Mesenchymal stem cell (in vitro differentiated cells and primary cell): ENCODE measurements around the gene KRT79.

Experiments used
- DNase-seq: peaks from one replicate; pipeline ENCODE4 v3.0.0-alpha.2; 2013
- H2AFZ ChIP-seq: one replicate; pipeline ENCODE4 v1.6.1; 2013; ENCODE audit warnings: low read depth, mild to moderate bottlenecking, control low read depth, inconsistent platforms, low read length, moderate library complexity
- H2AK5ac ChIP-seq: 2 replicates; pipeline ENCODE4 v1.6.1; 2013; ENCODE audit warnings: low read length, moderate library complexity, mild to moderate bottlenecking, inconsistent platforms; ENCODE audit not compliant: severe bottlenecking
- H2BK120ac ChIP-seq: one replicate; pipeline ENCODE4 v1.6.1; 2013; ENCODE audit warnings: low read depth, mild to moderate bottlenecking, inconsistent platforms, low read length, moderate library complexity
- H2BK12ac ChIP-seq, 2 experiments: one replicate each; pipeline ENCODE4 v1.6.1; 2013; ENCODE audit warnings: inconsistent platforms in 2 of 2, low read length in 2 of 2, mild to moderate bottlenecking in 2 of 2, moderate library complexity in 2 of 2, control low read depth in 1 of 2
- H2BK15ac ChIP-seq: one replicate; pipeline ENCODE4 v1.6.1; 2013; ENCODE audit warnings: mild to moderate bottlenecking, low read depth, inconsistent platforms; ENCODE audit not compliant: poor library complexity, severe bottlenecking
- H2BK5ac ChIP-seq: 2 replicates; pipeline ENCODE4 v1.6.1; 2013; ENCODE audit warnings: low read depth, mild to moderate bottlenecking, low read length, control low read depth, inconsistent platforms; ENCODE audit not compliant: poor library complexity, severe bottlenecking
- H3K14ac ChIP-seq, 2 experiments: one replicate each; pipeline ENCODE4 v1.6.1; 2013; ENCODE audit warnings: inconsistent platforms in 2 of 2, low read length in 2 of 2, control low read depth in 1 of 2, mild to moderate bottlenecking in 1 of 2, moderate library complexity in 1 of 2
- H3K18ac ChIP-seq, 2 experiments: one replicate each; pipeline ENCODE4 v1.6.1; 2013; ENCODE audit warnings: inconsistent platforms in 2 of 2, low read length in 2 of 2, control low read depth in 1 of 2, low read depth in 1 of 2, mild to moderate bottlenecking in 1 of 2
- H3K23ac ChIP-seq, 2 experiments: one replicate each; pipeline ENCODE4 v1.6.1; 2013; ENCODE audit warnings: inconsistent platforms in 2 of 2, low read length in 2 of 2, mild to moderate bottlenecking in 2 of 2, moderate library complexity in 2 of 2, control low read depth in 1 of 2
- H3K27ac ChIP-seq: 2 replicates; pipeline ENCODE4 v1.5.1; 2013; ENCODE audit warnings: mild to moderate bottlenecking, moderate library complexity, low read length, control low read depth, inconsistent platforms; ENCODE audit not compliant: poor library complexity, severe bottlenecking
- H3K27me3 ChIP-seq, 2 experiments: 2 replicates each; pipeline versions ENCODE4 v1.6.1 to v1.7.0; 2013; ENCODE audit warnings: low read length in 2 of 2, mild to moderate bottlenecking in 2 of 2, moderate library complexity in 2 of 2, control low read depth in 1 of 2, inconsistent platforms in 1 of 2; ENCODE audit not compliant: control insufficient read depth in 1 of 2, insufficient read depth in 1 of 2
- H3K36me3 ChIP-seq, 2 experiments: 2 replicates each; pipeline versions ENCODE4 v1.6.1 to v1.7.0; 2013; ENCODE audit warnings: low read length in 2 of 2, control low read depth in 1 of 2, inconsistent platforms in 1 of 2, low read depth in 1 of 2, mild to moderate bottlenecking in 1 of 2; ENCODE audit not compliant: insufficient read depth in 2 of 2, control insufficient read depth in 1 of 2
- H3K4ac ChIP-seq, 2 experiments: one replicate each; pipeline ENCODE4 v1.6.1; 2013; ENCODE audit warnings: inconsistent platforms in 2 of 2, low read length in 2 of 2, mild to moderate bottlenecking in 2 of 2, moderate library complexity in 2 of 2, control low read depth in 1 of 2, low read depth in 1 of 2
- H3K4me1 ChIP-seq: 2 replicates; pipeline ENCODE4 v1.6.1; 2013; ENCODE audit warnings: low read depth, low read length, control low read depth; ENCODE audit not compliant: control insufficient read depth, insufficient read depth
- H3K4me2 ChIP-seq: 2 replicates; pipeline ENCODE4 v1.6.1; 2013; ENCODE audit warnings: low read length, mild to moderate bottlenecking, inconsistent platforms; ENCODE audit not compliant: poor library complexity, severe bottlenecking
- H3K4me3 ChIP-seq, 2 experiments: 2 replicates each; pipeline versions ENCODE4 v1.5.1 to v1.7.0; 2013; ENCODE audit warnings: low read length in 2 of 2, mild to moderate bottlenecking in 2 of 2, control low read depth in 1 of 2, low read depth in 1 of 2; ENCODE audit not compliant: insufficient read depth in 1 of 2
- H3K79me1 ChIP-seq: replicated peaks from 2 replicates; pipeline ENCODE4 v1.6.1; 2013; ENCODE audit warnings: mild to moderate bottlenecking, control low read depth, low read length, inconsistent platforms; ENCODE audit not compliant: poor library complexity, severe bottlenecking
- H3K9ac ChIP-seq: 2 replicates; pipeline ENCODE4 v1.7.0; 2013; ENCODE audit warnings: mild to moderate bottlenecking, low read length, moderate library complexity
- H3K9me3 ChIP-seq: 2 replicates; pipeline ENCODE4 v1.7.0; 2013; ENCODE audit warnings: mild to moderate bottlenecking, low read length; ENCODE audit not compliant: control insufficient read depth
- H4K8ac ChIP-seq: one replicate; pipeline ENCODE4 v1.6.1; 2013; ENCODE audit warnings: inconsistent platforms, mild to moderate bottlenecking, low read length, moderate library complexity
- H4K91ac ChIP-seq: one replicate; pipeline ENCODE4 v1.6.1; 2013; ENCODE audit warnings: mild to moderate bottlenecking, low read length, inconsistent platforms
- WGBS: methylation state at CpG from one replicate; pipeline ENCODE4 v1.1.7; 2013; ENCODE audit warnings: mixed read lengths; 5-methylcytosine and 5-hydroxymethylcytosine counted together

The KRT79 gene

GRCh38 chr12:52794479-52795331 lies 39.4 kb downstream of the KRT79 start:
- peaks cover 6% of the 10 kb centered on the region for H3K4me1 ChIP-seq
- no peak overlapping the region for H4K91ac ChIP-seq
- no peak overlapping the region for H3K14ac ChIP-seq
- no peaks in the 10 kb centered on the region for H3K9me3 ChIP-seq
- no peak overlapping the region for H3K4me3 ChIP-seq
- H2AFZ ChIP-seq: no peak overlapping the region
- DNase-seq: peak; percentile 6
- no peak overlapping the region for H3K9ac ChIP-seq
- no peak overlapping the region for H3K27ac ChIP-seq
- no peak overlapping the region for H2AK5ac ChIP-seq
- WGBS: 69% methylated on average over 4 of the region's 5 CpGs
- H3K4ac ChIP-seq: no peak overlapping the region
- no peak overlapping the region for H3K18ac ChIP-seq
- peaks cover 8 to 39% of the 10 kb centered on the region in 2 experiments for H3K27me3 ChIP-seq
- no peak overlapping the region for H3K23ac ChIP-seq
- no peak overlapping the region for H2BK5ac ChIP-seq
- no peak overlapping the region for H2BK12ac ChIP-seq
- H2BK15ac ChIP-seq: no peak overlapping the region
- H3K4me2 ChIP-seq: no peak overlapping the region
- H2BK120ac ChIP-seq: no peak overlapping the region
- no peaks in the 10 kb centered on the region for H3K36me3 ChIP-seq
- no peaks in the 10 kb centered on the region for H3K79me1 ChIP-seq
- no peak overlapping the region for H4K8ac ChIP-seq

GRCh38 chr12:52792185-52793029 lies 41.7 kb downstream of the KRT79 start:
- H3K4me3 ChIP-seq: no peak overlapping the region
- H2BK12ac ChIP-seq: no peak overlapping the region
- H2BK120ac ChIP-seq: no peak overlapping the region
- no peak overlapping the region for H2BK5ac ChIP-seq
- 86% methylated on average over 9 of the region's 10 CpGs for WGBS
- H4K91ac ChIP-seq: no peak overlapping the region
- no peak overlapping the region for H3K23ac ChIP-seq
- no peaks in the 10 kb centered on the region for H3K4me1 ChIP-seq
- H3K14ac ChIP-seq: no peak overlapping the region
- H2AFZ ChIP-seq: no peak overlapping the region
- H4K8ac ChIP-seq: no peak overlapping the region
- H3K27me3 ChIP-seq: peaks cover 11 to 60% of the 10 kb centered on the region in 2 experiments
- no peaks in the 10 kb centered on the region for H3K79me1 ChIP-seq
- H3K9ac ChIP-seq: no peak overlapping the region
- no peaks in the 10 kb centered on the region for H3K36me3 ChIP-seq
- no peak overlapping the region for H2AK5ac ChIP-seq
- H2BK15ac ChIP-seq: no peak overlapping the region
- no peak overlapping the region for H3K27ac ChIP-seq
- no peak for DNase-seq
- no peak overlapping the region for H3K4ac ChIP-seq
- no peaks in the 10 kb centered on the region for H3K9me3 ChIP-seq
- no peak overlapping the region for H3K18ac ChIP-seq
- no peak overlapping the region for H3K4me2 ChIP-seq

GRCh38 chr12:52791271-52792184 lies 42.6 kb downstream of the KRT79 start:
- Histone ChIP-seq H4K91ac (no peak overlapping the region), H3K79me1 (no peaks in the 10 kb centered on the region), H4K8ac (no peak overlapping the region), H2AFZ (no peak overlapping the region), H2BK120ac (no peak overlapping the region), H2AK5ac (no peak overlapping the region), H3K9me3 (no peaks in the 10 kb centered on the region), H2BK5ac (no peak overlapping the region), H3K9ac (no peak overlapping the region), H2BK15ac (no peak overlapping the region), H3K36me3 (no peaks in the 10 kb centered on the region), H3K18ac (no peak overlapping the region), H3K4ac (no peak overlapping the region), H3K14ac (no peak overlapping the region), H3K27me3 (peaks cover 16 to 66% of the 10 kb centered on the region in 2 experiments), H3K4me1 (no peaks in the 10 kb centered on the region), H2BK12ac (no peak overlapping the region), H3K4me3 (no peak overlapping the region), H3K27ac (no peak overlapping the region), H3K23ac (no peak overlapping the region), H3K4me2 (no peak overlapping the region)
- 87% methylated on average over 12 of the region's 12 CpGs for whole genome bisulfite sequencing
- DNase-seq: no peak
